K562 (cell line): ENCODE results near the gene EVL. TPM values are rescaled to one million over a fixed set of nuclear protein-coding genes. Genes with fewer than 3 reads are reported as not detected.

Experiments used
- BRF2 ChIP-seq: IDR thresholded peaks from 3 replicates; pipeline ENCODE4 v1.6.1; 2011; ENCODE audit warnings: borderline replicate concordance, mild to moderate bottlenecking; ENCODE audit not compliant: insufficient read length, insufficient read depth
- CBX2 ChIP-seq: fragments of 200-600 bp; sonication (generic); IDR thresholded peaks from one replicate; pipeline ENCODE4 v1.6.1; 2012; ENCODE audit warnings: mild to moderate bottlenecking, low read length, inconsistent platforms; ENCODE audit not compliant: insufficient read depth, poor library complexity, severe bottlenecking
- CBX8 ChIP-seq: fragments of 200-600 bp; sonication (generic); IDR thresholded peaks from 2 replicates; pipeline ENCODE4 v1.6.1; 2012; ENCODE audit warnings: borderline replicate concordance, mixed run types, low read depth, mild to moderate bottlenecking, moderate library complexity, mixed read lengths, low read length, control low read depth, inconsistent platforms; ENCODE audit not compliant: poor library complexity, severe bottlenecking; ENCODE audit errors: extremely low read depth
- FOXP4 ChIP-seq: sonication (generic); formaldehyde crosslinking; IDR thresholded peaks from 2 replicates; pipeline ENCODE4 v1.8.0; 2022; ENCODE audit warnings: mild to moderate bottlenecking, missing genetic modification reagents, borderline replicate concordance
- GABPB1 ChIP-seq: sonication (generic); formaldehyde crosslinking; IDR thresholded peaks from 2 replicates; pipeline ENCODE4 v1.8.0; 2022; ENCODE audit warnings: mild to moderate bottlenecking, missing genetic modification reagents
- HNRNPUL1 ChIP-seq: fragments of 200-400 bp; formaldehyde crosslinking; IDR thresholded peaks from 2 replicates; pipeline ENCODE4 v1.6.1; 2017; ENCODE audit warnings: low read length
- MEF2D ChIP-seq: conservative IDR thresholded peaks from 2 replicates; pipeline ENCODE4 v1.6.1; 2016; ENCODE audit warnings: low read depth, missing genetic modification characterization, missing compliant biosample characterization
- PHF8 ChIP-seq: fragments of 200-600 bp; sonication (generic); IDR thresholded peaks from 2 replicates; pipeline ENCODE4 v1.6.1; 2012; ENCODE audit warnings: mixed run types, mild to moderate bottlenecking, inconsistent platforms, low read length, moderate library complexity, borderline replicate concordance
- POLR2AphosphoS2 ChIP-seq: IDR thresholded peaks from 2 replicates; pipeline ENCODE4 v1.6.1; 2012; ENCODE audit warnings: low read length, improper control_type of control experiment
- POLR2G ChIP-seq: fragments of 200-400 bp; formaldehyde crosslinking; IDR thresholded peaks from 2 replicates; pipeline ENCODE4 v1.6.1; 2017; ENCODE audit warnings: low read depth, mild to moderate bottlenecking, antibody characterized with exemption, low read length, moderate library complexity
- SMARCB1 ChIP-seq: IDR thresholded peaks from 2 replicates; pipeline ENCODE4 v1.6.1; 2011; ENCODE audit warnings: improper control_type of control experiment, low read depth; ENCODE audit not compliant: insufficient read length
- ZNF57 ChIP-seq: fragments of 450-650 bp; formaldehyde crosslinking; IDR thresholded peaks from 2 replicates; pipeline ENCODE4 v1.4.0; 2020; ENCODE audit warnings: mild to moderate bottlenecking, moderate library complexity
- ZNF668 ChIP-seq: fragments of 250-450 bp; sonication (Bioruptor Pico); IDR thresholded peaks from 2 replicates; pipeline ENCODE4 v1.8.0; 2022; ENCODE audit warnings: mild to moderate bottlenecking, inconsistent platforms
- polyA plus RNA-seq, 8 experiments: library from polyadenylated mRNA; depleted of rRNA in 4 of 8; stranded (reverse) in 5 of 8; unstranded in 3 of 8; fragments of >200 nt; fragmentation: Nextera tagmentation in 2 of 8; fragmentation: Illumina TruSeq in 1 of 8; extraction: Ambion mirVana in 2 of 8; extraction: Trizol in 1 of 8; gene quantifications; 2 replicates each; pipeline versions ENCODE4 v1.2.1 to v1.2.3, GENCODE V29; 2011 to 2014; ENCODE audit warnings: inconsistent platforms in 1 of 8, missing spikeins in 1 of 8
- total RNA-seq, 7 experiments: library from RNA; depleted of rRNA in 6 of 7; stranded (reverse); fragments of >200 nt in 6 of 7; fragmentation: Illumina TruSeq in 2 of 7; extraction: Trizol in 2 of 7; gene quantifications; 2 replicates each; pipeline versions ENCODE4 v1.2.1 to v1.2.3, GENCODE V29; 2011 to 2021; ENCODE audit warnings: low replicate concordance in 1 of 7
- TF ChIP-seq, protein P1 (sequence below): fragments of 250-450 bp; sonication (Bioruptor Pico); IDR thresholded peaks from 2 replicates; pipeline ENCODE4 v1.4.0; 2020; ENCODE audit warnings: mild to moderate bottlenecking, moderate library complexity
- TF ChIP-seq, protein P2 (sequence below), 2 experiments: fragments of 450-650 bp in 1 of 2; IDR thresholded peaks; 2 replicates each; pipeline ENCODE4 v1.6.1; 2011 to 2017; ENCODE audit warnings: low read depth in 2 of 2, antibody characterized with exemption in 1 of 2, borderline replicate concordance in 1 of 2, low read length in 1 of 2, mild to moderate bottlenecking in 1 of 2, mixed read lengths in 1 of 2; ENCODE audit not compliant: control insufficient read depth in 1 of 2

Gene EVL
- total and polyA plus RNA-seq, 9 of the 15 experiments (the other 6 are each of a cell fraction or from before 2014, with no cell fraction given), result 2.9 to 43.4 (median 23.9) TPM

DNA sequence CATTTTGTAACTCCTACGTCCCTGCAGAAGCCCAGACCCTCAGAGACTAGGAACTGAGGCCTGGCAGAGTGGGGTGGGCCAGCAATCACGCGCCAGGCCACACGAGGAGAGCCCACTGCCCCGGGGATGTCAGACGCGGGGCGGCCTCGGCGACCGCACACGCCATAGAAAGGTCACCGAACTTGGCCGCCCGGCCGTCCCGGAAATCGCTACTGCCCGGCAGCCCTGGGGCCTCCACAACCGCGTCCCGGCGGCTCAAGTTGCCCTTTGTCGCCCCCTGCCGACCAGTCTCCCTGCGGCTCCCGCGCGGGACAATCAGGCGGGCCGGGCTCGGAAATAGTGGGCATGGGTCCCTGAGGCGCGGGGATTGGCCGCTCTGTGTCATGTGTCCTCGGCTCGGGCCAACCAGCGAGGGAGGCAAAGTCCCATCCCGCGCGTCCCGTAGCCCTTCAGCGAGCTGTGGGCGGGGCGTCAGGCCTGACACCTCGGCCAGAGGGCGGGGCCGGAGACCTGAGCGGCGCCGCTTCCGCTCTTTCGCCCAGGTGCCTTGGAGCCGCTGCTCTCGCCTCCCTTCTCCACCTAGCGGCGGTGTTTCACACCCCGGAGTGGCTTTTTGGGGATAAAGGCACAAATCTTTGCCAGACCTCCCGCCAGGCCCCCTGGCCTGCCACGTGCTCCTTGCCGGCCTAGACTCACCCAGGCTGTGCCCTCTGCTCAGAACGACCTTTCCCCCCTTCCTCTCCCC, 127.6 kb downstream of the EVL start (continued):
- TF ChIP-seq, protein P1, sequence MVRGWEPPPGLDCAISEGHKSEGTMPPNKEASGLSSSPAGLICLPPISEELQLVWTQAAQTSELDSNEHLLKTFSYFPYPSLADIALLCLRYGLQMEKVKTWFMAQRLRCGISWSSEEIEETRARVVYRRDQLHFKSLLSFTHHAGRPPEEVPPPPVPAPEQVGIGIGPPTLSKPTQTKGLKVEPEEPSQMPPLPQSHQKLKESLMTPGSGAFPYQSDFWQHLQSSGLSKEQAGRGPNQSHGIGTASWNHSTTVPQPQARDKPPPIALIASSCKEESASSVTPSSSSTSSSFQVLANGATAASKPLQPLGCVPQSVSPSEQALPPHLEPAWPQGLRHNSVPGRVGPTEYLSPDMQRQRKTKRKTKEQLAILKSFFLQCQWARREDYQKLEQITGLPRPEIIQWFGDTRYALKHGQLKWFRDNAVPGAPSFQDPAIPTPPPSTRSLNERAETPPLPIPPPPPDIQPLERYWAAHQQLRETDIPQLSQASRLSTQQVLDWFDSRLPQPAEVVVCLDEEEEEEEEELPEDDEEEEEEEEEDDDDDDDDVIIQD (CRISPR knock-in tag), result no peak
- TF ChIP-seq HNRNPUL1, result no peak
- TF ChIP-seq ZNF668 (CRISPR knock-in tag), result no peak
- TF ChIP-seq, protein P2, sequence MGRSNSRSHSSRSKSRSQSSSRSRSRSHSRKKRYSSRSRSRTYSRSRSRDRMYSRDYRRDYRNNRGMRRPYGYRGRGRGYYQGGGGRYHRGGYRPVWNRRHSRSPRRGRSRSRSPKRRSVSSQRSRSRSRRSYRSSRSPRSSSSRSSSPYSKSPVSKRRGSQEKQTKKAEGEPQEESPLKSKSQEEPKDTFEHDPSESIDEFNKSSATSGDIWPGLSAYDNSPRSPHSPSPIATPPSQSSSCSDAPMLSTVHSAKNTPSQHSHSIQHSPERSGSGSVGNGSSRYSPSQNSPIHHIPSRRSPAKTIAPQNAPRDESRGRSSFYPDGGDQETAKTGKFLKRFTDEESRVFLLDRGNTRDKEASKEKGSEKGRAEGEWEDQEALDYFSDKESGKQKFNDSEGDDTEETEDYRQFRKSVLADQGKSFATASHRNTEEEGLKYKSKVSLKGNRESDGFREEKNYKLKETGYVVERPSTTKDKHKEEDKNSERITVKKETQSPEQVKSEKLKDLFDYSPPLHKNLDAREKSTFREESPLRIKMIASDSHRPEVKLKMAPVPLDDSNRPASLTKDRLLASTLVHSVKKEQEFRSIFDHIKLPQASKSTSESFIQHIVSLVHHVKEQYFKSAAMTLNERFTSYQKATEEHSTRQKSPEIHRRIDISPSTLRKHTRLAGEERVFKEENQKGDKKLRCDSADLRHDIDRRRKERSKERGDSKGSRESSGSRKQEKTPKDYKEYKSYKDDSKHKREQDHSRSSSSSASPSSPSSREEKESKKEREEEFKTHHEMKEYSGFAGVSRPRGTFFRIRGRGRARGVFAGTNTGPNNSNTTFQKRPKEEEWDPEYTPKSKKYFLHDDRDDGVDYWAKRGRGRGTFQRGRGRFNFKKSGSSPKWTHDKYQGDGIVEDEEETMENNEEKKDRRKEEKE (IDR thresholded peaks at IDR 0.05; ENCODE audit: borderline replicate concordance in 1 of 2, control insufficient read depth in 1 of 2, low read depth in 2 of 2, low read length in 1 of 2), result 0 out of 4 replicates have a peak, but pooled peaks of 1 of the 2 experiments have one; percentile 43
- TF ChIP-seq POLR2AphosphoS2, result no peak
- TF ChIP-seq FOXP4 (CRISPR knock-in tag), result 0 out of 2 replicates have a peak, but pooled peaks have one; percentile 64
- TF ChIP-seq SMARCB1, result no peak
- no peak for TF ChIP-seq BRF2
- peak; percentile 86 for TF ChIP-seq POLR2G
- TF ChIP-seq PHF8, result peak; percentile 60; the same call in 1 of the 2 replicates
- TF ChIP-seq ZNF57 (CRISPR knock-in tag), result no peak
- no peak for TF ChIP-seq CBX2
- no peak for TF ChIP-seq MEF2D (tag)
- TF ChIP-seq GABPB1, result peak; percentile 87
- no peak for TF ChIP-seq CBX8
